HCT116 (cell line): ENCODE measurements around the gene ARHGAP8. TPM values are rescaled to one million over a fixed set of nuclear protein-coding genes. Genes with fewer than 3 reads are reported as not detected.

Source experiments
- ATAC-seq: fragments of 200-7000 bp; cut with Tn5 transposase; 2 replicates; pipeline ENCODE4 v1.9.1; 2020; ENCODE audit warnings: mild to moderate bottlenecking, moderate library complexity
- BruUV-seq: library from RNA; stranded (reverse); fragments of 400-500 nt; replicated peaks from 2 replicates; lab custom pipeline; 2021; lab: Mats Ljungman, UMichigan
- CTCF ChIA-PET: fragments of 300-600 bp; sonication (Branson Sonifier 250); formaldehyde crosslinking; loops from one replicate; lab custom pipeline; 2021; ENCODE audit warnings: antibody characterized with exemption; lab: Charles Lee
- POLR2A ChIA-PET: fragments of 300-600, 350-600 bp; sonication (Branson Sonifier 250); formaldehyde crosslinking; loops from one replicate; lab custom pipeline; 2021; ENCODE audit warnings: antibody characterized with exemption; lab: Charles Lee
- RAD21 ChIA-PET, 2 experiments: fragments of 300-600 bp; sonication (Branson Sonifier 250); formaldehyde crosslinking; loops; one replicate each; lab custom pipeline; 2023; ENCODE audit warnings: low total read pairs in 2 of 2; ENCODE audit not compliant: uncharacterized antibody in 2 of 2, unreplicated experiment in 2 of 2, low non-redundant PET in 1 of 2; lab: Charles Lee
- DNase-seq: peaks from one replicate; pipeline ENCODE4 v3.0.0-alpha.2; 2010; ENCODE audit warnings: low read depth, low spot score
- H2AFZ ChIP-seq: fragments of 200-600 bp; shearing (Covaris generic), sonication (generic); 2 replicates; pipeline ENCODE4 v1.6.1; 2017; ENCODE audit warnings: low read depth, mixed run types, mixed read lengths, antibody characterized with exemption, low read length; ENCODE audit not compliant: poor library complexity, severe bottlenecking
- H3K27ac ChIP-seq: 2 replicates; pipeline ENCODE4 v1.5.1; 2012; ENCODE audit warnings: low read depth, low read length
- H3K27me3 ChIP-seq: fragments of 200-600 bp; sonication (generic); 2 replicates; pipeline ENCODE4 v1.6.1; 2016; ENCODE audit warnings: mixed run types, low read length, mixed read lengths; ENCODE audit not compliant: insufficient read depth
- H3K36me3 ChIP-seq, 2 experiments: fragments of 200-500 bp in 1 of 2; fragments of 200-600 bp in 1 of 2; sonication (Bioruptor generic) in 1 of 2; sonication (generic) in 1 of 2; 2 replicates each; pipeline versions ENCODE4 v1.5.1 to v1.6.1; 2014 to 2016; ENCODE audit warnings: low read length in 2 of 2, inconsistent platforms in 1 of 2, mixed read lengths in 1 of 2, mixed run types in 1 of 2; ENCODE audit not compliant: insufficient read depth in 2 of 2, control insufficient read depth in 1 of 2
- H3K4me1 ChIP-seq, 2 experiments: fragments of 200-600 bp in 1 of 2; sonication (generic) in 1 of 2; 2 replicates each; pipeline versions ENCODE4 v1.5.1 to v1.6.1; 2012 to 2017; ENCODE audit warnings: low read length in 2 of 2, inconsistent platforms in 1 of 2, mild to moderate bottlenecking in 1 of 2, mixed read lengths in 1 of 2, mixed run types in 1 of 2, moderate library complexity in 1 of 2; ENCODE audit not compliant: insufficient read depth in 2 of 2, control insufficient read depth in 1 of 2
- H3K4me2 ChIP-seq: fragments of 200-600 bp; sonication (generic); 2 replicates; pipeline ENCODE4 v1.6.1; 2017; ENCODE audit warnings: mixed run types, low read length, mixed read lengths
- H3K4me3 ChIP-seq, 2 experiments: fragments of 200-600 bp in 1 of 2; sonication (generic) in 1 of 2; replicated peaks in 1 of 2; 2 replicates each; pipeline ENCODE4 v1.5.1; 2011 to 2016; ENCODE audit warnings: low read length in 2 of 2, control low read depth in 1 of 2, low read depth in 1 of 2, mild to moderate bottlenecking in 1 of 2, mixed read lengths in 1 of 2, mixed run types in 1 of 2
- H3K79me2 ChIP-seq: fragments of 200-600 bp; sonication (generic); 2 replicates; pipeline ENCODE4 v1.6.1; 2017; ENCODE audit warnings: mild to moderate bottlenecking, mixed run types, low read length, moderate library complexity, mixed read lengths; ENCODE audit not compliant: insufficient read depth
- H3K9ac ChIP-seq: fragments of 200-600 bp; sonication (generic); 2 replicates; pipeline ENCODE4 v1.6.1; 2016; ENCODE audit warnings: low read length, mixed read lengths
- H3K9me2 ChIP-seq: fragments of 200-600 bp; sonication (generic), shearing (Covaris generic); 2 replicates; pipeline ENCODE4 v1.6.1; 2017; ENCODE audit warnings: mixed run types, mild to moderate bottlenecking, moderate library complexity; ENCODE audit not compliant: insufficient read depth
- H3K9me3 ChIP-seq, 2 experiments: fragments of 200-500 bp in 1 of 2; fragments of 200-600 bp in 1 of 2; sonication (Bioruptor generic) in 1 of 2; sonication (generic) in 1 of 2; 2 replicates each; pipeline ENCODE4 v1.6.1; 2014 to 2017; ENCODE audit warnings: low read length in 2 of 2, mixed read lengths in 2 of 2, inconsistent platforms in 1 of 2, low read depth in 1 of 2, mild to moderate bottlenecking in 1 of 2, mixed run types in 1 of 2, moderate library complexity in 1 of 2; ENCODE audit not compliant: control insufficient read depth in 1 of 2, insufficient read depth in 1 of 2
- H4K20me1 ChIP-seq: fragments of 200-600 bp; sonication (generic), shearing (Covaris generic); 2 replicates; pipeline ENCODE4 v1.6.1; 2017; ENCODE audit warnings: mixed run types, mild to moderate bottlenecking, moderate library complexity; ENCODE audit not compliant: insufficient read depth
- ATF3 ChIP-seq: IDR thresholded peaks from 2 replicates; pipeline ENCODE4 v1.6.1; 2012
- CEBPB ChIP-seq: IDR thresholded peaks from 2 replicates; pipeline ENCODE4 v1.6.1; 2012; ENCODE audit warnings: low read depth
- CTCF ChIP-seq, 3 experiments: fragments of 200-600 bp in 1 of 3; sonication (generic) in 1 of 3; IDR thresholded peaks in 2 of 3; conservative IDR thresholded peaks in 1 of 3; 2 replicates each; pipeline ENCODE4 v1.5.1; 2012 to 2017; ENCODE audit warnings: low read depth in 2 of 3, low read length in 2 of 3, antibody characterized with exemption in 1 of 3, borderline replicate concordance in 1 of 3, control low read depth in 1 of 3, mild to moderate bottlenecking in 1 of 3, mixed read lengths in 1 of 3, mixed run types in 1 of 3, moderate library complexity in 1 of 3; ENCODE audit not compliant: insufficient read depth in 1 of 3
- EZH2 ChIP-seq: fragments of 200-600 bp; sonication (generic); IDR thresholded peaks from 2 replicates; pipeline ENCODE4 v1.6.1; 2017; ENCODE audit warnings: antibody characterized with exemption, mixed run types
- EZH2phosphoT487 ChIP-seq: fragments of 200-600 bp; IDR thresholded peaks from 2 replicates; pipeline ENCODE4 v1.6.1; 2018; ENCODE audit warnings: antibody characterized with exemption, borderline replicate concordance
- FOSL1 ChIP-seq: IDR thresholded peaks from 2 replicates; pipeline ENCODE4 v1.6.1; 2012; ENCODE audit warnings: low read depth
- REST ChIP-seq: IDR thresholded peaks from 2 replicates; pipeline ENCODE4 v1.6.1; 2012; ENCODE audit warnings: low read depth
- SP1 ChIP-seq: IDR thresholded peaks from 2 replicates; pipeline ENCODE4 v1.6.1; 2012; ENCODE audit warnings: low read depth
- TCF7L2 ChIP-seq: IDR thresholded peaks from 2 replicates; pipeline ENCODE4 v1.7.0; 2011; ENCODE audit warnings: borderline replicate concordance, inconsistent platforms; ENCODE audit not compliant: insufficient read depth, insufficient read length; ENCODE audit errors: extremely low read depth
- YY1 ChIP-seq: IDR thresholded peaks from 2 replicates; pipeline ENCODE4 v1.6.1; 2011; ENCODE audit warnings: low read length, low read depth, moderate library complexity, mild to moderate bottlenecking; ENCODE audit not compliant: insufficient replicate concordance; ENCODE audit errors: extremely low read depth
- ZBTB33 ChIP-seq: IDR thresholded peaks from 2 replicates; pipeline ENCODE4 v1.6.1; 2011; ENCODE audit warnings: mild to moderate bottlenecking, low read length, moderate library complexity; ENCODE audit not compliant: insufficient replicate concordance; ENCODE audit errors: extremely low read depth
- intact Hi-C: fragments of 100-400 bp; cut with micrococcal nuclease; formaldehyde crosslinking; loops from 2 replicates; pipeline ENCODE4 v1.10.0; 2022
- total RNA-seq: library from RNA; stranded (reverse); gene quantifications from one replicate; pipeline ENCODE4 v1.2.1, GENCODE V29; 2021; ENCODE audit not compliant: unreplicated experiment

The ARHGAP8 gene
- total RNA-seq, 1 experiment from 2014 or later = 67.5 TPM

- H3K27me3 ChIP-seq = no peaks in the 10 kb centered on the region
- H3K9me2 ChIP-seq = no peaks in the 10 kb centered on the region
- BruUV-seq = no TSS peak
- ChIA-PET CTCF (no interaction called here), RAD21 (no interaction called here), POLR2A (no interaction called here)
- no peak overlapping the region for H3K4me3 ChIP-seq
- no peaks in the 10 kb centered on the region for H4K20me1 ChIP-seq
- H2AFZ ChIP-seq = no peak overlapping the region
- no peak overlapping the region for H3K4me2 ChIP-seq
- no peaks in the 10 kb centered on the region; a peak in 1 of 4 replicates for H3K4me1 ChIP-seq
- no peaks in the 10 kb centered on the region for H3K79me2 ChIP-seq
- DNase-seq = no peak
- ATAC-seq = no peak
- no peaks in the 10 kb centered on the region for H3K9me3 ChIP-seq
- no peaks in the 10 kb centered on the region; a peak in 3 of 4 replicates for H3K36me3 ChIP-seq
- no peak overlapping the region for H3K9ac ChIP-seq
- no peak overlapping the region for H3K27ac ChIP-seq
- no peak for TF ChIP-seq EZH2
- TF ChIP-seq ZBTB33 = no peak
- TF ChIP-seq CEBPB = no peak
- TF ChIP-seq ATF3 = no peak
- no peak for TF ChIP-seq YY1
- TF ChIP-seq SP1 = no peak
- TF ChIP-seq EZH2phosphoT487 = no peak
- no peak for TF ChIP-seq CTCF (IDR thresholded peaks at IDR 0.05 in 2 of 3, conservative IDR thresholded peaks at IDR 0.05 in 1 of 3; ENCODE audit: borderline replicate concordance in 1 of 3, insufficient read depth in 1 of 3, low read depth in 2 of 3, low read length in 2 of 3)
- no peak for TF ChIP-seq TCF7L2
- TF ChIP-seq REST = no peak
- TF ChIP-seq FOSL1 = no peak
- intact Hi-C loops = no loop called here
Observed at GRCh38 chr22:44724859-44725258, 27.5 kb upstream of the ARHGAP8 start.
